ENCODE results near the gene MSI2. TPM values are rescaled to one million over a fixed set of nuclear protein-coding genes. Genes with fewer than 3 reads are reported as not detected.

Gene MSI2
- polyA plus RNA-seq, 1 experiment = 9.2 TPM

- no peak for DNase-seq (ENCODE audit: low read depth)
- no peaks in the 10 kb centered on the region for H3K27me3 ChIP-seq (ENCODE audit: control insufficient read depth, insufficient read depth, low read length)
- TF ChIP-seq, protein P1, sequence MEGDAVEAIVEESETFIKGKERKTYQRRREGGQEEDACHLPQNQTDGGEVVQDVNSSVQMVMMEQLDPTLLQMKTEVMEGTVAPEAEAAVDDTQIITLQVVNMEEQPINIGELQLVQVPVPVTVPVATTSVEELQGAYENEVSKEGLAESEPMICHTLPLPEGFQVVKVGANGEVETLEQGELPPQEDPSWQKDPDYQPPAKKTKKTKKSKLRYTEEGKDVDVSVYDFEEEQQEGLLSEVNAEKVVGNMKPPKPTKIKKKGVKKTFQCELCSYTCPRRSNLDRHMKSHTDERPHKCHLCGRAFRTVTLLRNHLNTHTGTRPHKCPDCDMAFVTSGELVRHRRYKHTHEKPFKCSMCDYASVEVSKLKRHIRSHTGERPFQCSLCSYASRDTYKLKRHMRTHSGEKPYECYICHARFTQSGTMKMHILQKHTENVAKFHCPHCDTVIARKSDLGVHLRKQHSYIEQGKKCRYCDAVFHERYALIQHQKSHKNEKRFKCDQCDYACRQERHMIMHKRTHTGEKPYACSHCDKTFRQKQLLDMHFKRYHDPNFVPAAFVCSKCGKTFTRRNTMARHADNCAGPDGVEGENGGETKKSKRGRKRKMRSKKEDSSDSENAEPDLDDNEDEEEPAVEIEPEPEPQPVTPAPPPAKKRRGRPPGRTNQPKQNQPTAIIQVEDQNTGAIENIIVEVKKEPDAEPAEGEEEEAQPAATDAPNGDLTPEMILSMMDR (IDR thresholded peaks at IDR 0.05; ENCODE audit: insufficient read depth, low read depth, low read length) = no peak
- ChIA-PET POLR2A (no interaction called here), CTCF (interaction anchor here (1.0 kb wide), 1 partner anchor 300 kb away, joined by 3 read pairs; no protein-coding TSS in a partner anchor)
- H3K36me3 ChIP-seq (ENCODE audit: control insufficient read depth, insufficient read depth, low read length) = no peaks in the 10 kb centered on the region
- no peak overlapping the region for H3K4me3 ChIP-seq (ENCODE audit: low read depth, low read length)
These were observed 271.7 kb downstream of the MSI2 start for GRCh38 chr17:57528058-57528451.

- DNase-seq (ENCODE audit: low read depth) = no peak
- Histone ChIP-seq H3K4me3 (ENCODE audit: low read depth, low read length) (no peak overlapping the region), H3K36me3 (ENCODE audit: control insufficient read depth, insufficient read depth, low read length) (no peaks in the 10 kb centered on the region), H3K27me3 (ENCODE audit: control insufficient read depth, insufficient read depth, low read length) (no peaks in the 10 kb centered on the region)
- TF ChIP-seq, protein P1 (IDR thresholded peaks at IDR 0.05; ENCODE audit: insufficient read depth, low read depth, low read length) = no peak
- ChIA-PET CTCF (no interaction called here), POLR2A (no interaction called here)
These were observed 273.7 kb downstream of the MSI2 start for GRCh38 chr17:57530026-57530425.

DNA sequence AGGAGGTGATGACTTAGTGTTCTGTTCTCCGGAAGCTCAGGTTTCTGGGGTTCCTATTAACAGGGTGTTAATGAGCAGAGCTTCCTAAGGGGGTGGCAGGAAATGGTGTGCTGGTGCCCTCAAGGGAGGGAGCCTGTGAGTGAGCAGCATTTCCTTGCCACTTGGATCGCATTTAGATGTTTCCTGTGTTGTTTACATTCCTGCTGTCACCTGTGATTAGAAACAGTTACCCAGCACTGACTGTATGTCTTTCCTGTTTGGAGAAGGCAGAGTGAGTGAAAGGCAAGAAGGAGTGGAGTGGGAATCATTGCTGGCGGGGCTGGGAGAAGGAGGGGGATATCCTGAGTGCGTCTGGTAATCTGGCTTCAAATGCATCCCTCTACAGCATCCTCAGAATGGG lies 274.2 kb downstream of the MSI2 start:
- no peak for DNase-seq (ENCODE audit: low read depth)

DNA sequence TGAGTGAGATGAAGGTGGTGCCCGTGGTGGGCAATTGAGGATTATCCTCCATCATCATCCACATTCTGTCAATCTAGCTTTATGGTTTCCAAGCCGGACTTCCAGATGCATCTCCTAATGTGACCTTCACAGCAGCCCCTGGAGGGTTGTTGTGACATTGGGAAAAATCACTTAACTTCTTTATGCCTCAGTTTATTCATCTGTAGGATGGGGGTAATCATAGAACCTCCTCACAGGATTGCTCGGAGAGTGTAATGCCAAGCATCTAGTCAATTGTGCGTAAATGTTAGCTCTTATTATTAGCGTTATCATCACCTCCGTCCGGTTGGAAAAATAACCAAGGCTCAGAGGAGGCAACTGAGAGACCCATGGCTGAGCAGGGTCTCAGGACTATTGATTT lies 274.8 kb downstream of the MSI2 start:
- POLR2A ChIA-PET = no interaction called here

More for the DNA sequence above, 274.2 kb downstream of the MSI2 start:
- H3K36me3 ChIP-seq (ENCODE audit: control insufficient read depth, insufficient read depth, low read length) = no peaks in the 10 kb centered on the region
- TF ChIP-seq, protein P1 (IDR thresholded peaks at IDR 0.05; ENCODE audit: insufficient read depth, low read depth, low read length) = no peak
- ChIA-PET POLR2A (no interaction called here), CTCF (interaction anchor here (0.8 kb wide), 1 partner anchor 48 kb away, joined by 3 read pairs; no protein-coding TSS in a partner anchor)
- H3K27me3 ChIP-seq (ENCODE audit: control insufficient read depth, insufficient read depth, low read length) = no peaks in the 10 kb centered on the region
- no peak overlapping the region for H3K4me3 ChIP-seq (ENCODE audit: low read depth, low read length)

DNA sequence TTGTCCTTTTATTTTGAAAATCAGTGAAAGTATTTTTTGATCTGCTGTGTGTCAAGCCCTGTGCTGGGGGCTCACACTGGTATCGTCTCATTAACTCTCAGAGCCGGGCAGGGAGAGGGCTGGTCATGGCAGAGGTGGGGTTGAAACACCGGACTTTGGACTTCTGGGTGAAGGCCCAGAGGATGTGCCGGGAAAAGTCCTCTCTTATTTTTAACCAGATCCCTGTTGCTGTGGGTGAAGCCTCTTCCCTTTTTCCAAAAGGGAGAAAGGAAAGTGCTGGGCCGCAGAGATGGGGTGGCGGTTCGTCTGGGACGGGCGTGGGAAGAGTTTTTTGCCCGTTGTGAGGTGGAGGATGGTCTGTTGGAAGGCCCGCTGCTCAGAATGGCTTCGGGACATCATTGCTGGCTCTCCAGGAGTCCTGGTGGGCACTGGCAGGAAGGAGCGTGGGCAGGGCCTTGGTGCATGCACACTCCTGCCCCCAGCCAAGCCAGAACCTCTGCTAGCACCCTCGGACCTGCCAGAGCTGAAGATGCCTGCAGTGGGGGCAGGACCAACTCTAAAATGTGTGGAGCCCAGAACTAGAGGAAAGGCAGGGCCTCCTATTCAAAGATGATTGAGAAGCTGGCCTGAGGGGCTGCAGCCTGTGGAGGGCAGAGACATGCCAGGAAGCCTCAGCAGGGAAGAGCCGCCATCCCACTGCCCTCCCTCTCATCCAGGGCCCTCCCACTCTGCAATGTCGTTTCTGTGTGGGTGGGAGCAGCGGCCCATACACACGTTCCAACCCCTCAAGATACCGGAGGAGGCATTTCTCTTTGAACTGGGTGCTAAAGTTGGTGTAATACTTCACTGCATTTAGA lies 275.6 kb downstream of the MSI2 start:
- no peaks in the 10 kb centered on the region for H3K27me3 ChIP-seq (ENCODE audit: control insufficient read depth, insufficient read depth, low read length)
- ChIA-PET POLR2A (no interaction called here), CTCF (no interaction called here)
- TF ChIP-seq, protein P1 (IDR thresholded peaks at IDR 0.05; ENCODE audit: insufficient read depth, low read depth, low read length) = no peak
- H3K36me3 ChIP-seq (ENCODE audit: control insufficient read depth, insufficient read depth, low read length) = no peaks in the 10 kb centered on the region
- DNase-seq (ENCODE audit: low read depth) = no peak
- H3K4me3 ChIP-seq (ENCODE audit: low read depth, low read length) = no peak overlapping the region

More for the DNA sequence above, 274.8 kb downstream of the MSI2 start:
- CTCF ChIA-PET = interaction anchor here (0.8 kb wide), 1 partner anchor 47 kb away, joined by 3 read pairs; no protein-coding TSS in a partner anchor
- Histone ChIP-seq H3K4me3 (ENCODE audit: low read depth, low read length) (no peak overlapping the region), H3K36me3 (ENCODE audit: control insufficient read depth, insufficient read depth, low read length) (no peaks in the 10 kb centered on the region), H3K27me3 (ENCODE audit: control insufficient read depth, insufficient read depth, low read length) (no peaks in the 10 kb centered on the region)
- TF ChIP-seq, protein P1 (IDR thresholded peaks at IDR 0.05; ENCODE audit: insufficient read depth, low read depth, low read length) = no peak
- no peak for DNase-seq (ENCODE audit: low read depth)
